KMS-11 (cell line): ENCODE measurements around the gene ARHGEF5.

Experiments
- H2AFZ ChIP-seq: fragments of 200-600 bp; sonication (generic); 2 replicates; pipeline ENCODE4 v1.6.1; 2016; ENCODE audit warnings: antibody characterized with exemption, mixed run types, low read depth
- H3K27ac ChIP-seq: fragments of 200-600 bp; sonication (generic); 2 replicates; pipeline ENCODE4 v1.6.1; 2016; ENCODE audit warnings: mild to moderate bottlenecking, mixed run types
- H3K27me3 ChIP-seq: fragments of 200-600 bp; sonication (generic); 2 replicates; pipeline ENCODE4 v1.6.1; 2017; ENCODE audit warnings: mild to moderate bottlenecking, low read depth, mixed run types, moderate library complexity; ENCODE audit not compliant: insufficient read depth
- H3K36me3 ChIP-seq: fragments of 200-600 bp; sonication (generic); 2 replicates; pipeline ENCODE4 v1.6.1; 2017; ENCODE audit warnings: mild to moderate bottlenecking, mixed run types; ENCODE audit not compliant: insufficient read depth
- H3K4me1 ChIP-seq: fragments of 200-600 bp; sonication (generic); 2 replicates; pipeline ENCODE4 v1.6.1; 2016; ENCODE audit warnings: mild to moderate bottlenecking, low read depth, mixed run types; ENCODE audit not compliant: poor library complexity, severe bottlenecking
- H3K4me2 ChIP-seq: fragments of 200-600 bp; sonication (generic); 2 replicates; pipeline ENCODE4 v1.7.0; 2016; ENCODE audit warnings: mild to moderate bottlenecking, mixed run types
- H3K4me3 ChIP-seq: fragments of 200-600 bp; sonication (generic); IDR thresholded peaks from 2 replicates; pipeline ENCODE4 v1.6.1; 2017; ENCODE audit warnings: low read depth, low read length, mixed read lengths; ENCODE audit not compliant: insufficient read depth
- H3K79me2 ChIP-seq: fragments of 200-600 bp; sonication (generic); 2 replicates; pipeline ENCODE4 v1.6.1; 2016; ENCODE audit warnings: low read depth, mixed run types; ENCODE audit not compliant: insufficient read depth
- H3K9ac ChIP-seq: fragments of 200-600 bp; sonication (generic); 2 replicates; pipeline ENCODE4 v1.6.1; 2016; ENCODE audit warnings: mild to moderate bottlenecking, mixed run types
- H4K20me1 ChIP-seq: fragments of 200-600 bp; sonication (generic); 2 replicates; pipeline ENCODE4 v1.6.1; 2016; ENCODE audit warnings: mild to moderate bottlenecking, mixed run types; ENCODE audit not compliant: insufficient read depth
- CTCF ChIP-seq: fragments of 200-600 bp; sonication (generic); conservative IDR thresholded peaks from 2 replicates; pipeline ENCODE4 v1.6.1; 2017; ENCODE audit warnings: low read depth, mild to moderate bottlenecking, antibody characterized with exemption, low read length, moderate library complexity, mixed read lengths

The ARHGEF5 gene

GRCh38 chr7:144407266-144407931 lies 52.2 kb downstream of the ARHGEF5 start:
- Histone ChIP-seq H2AFZ (no peak overlapping the region), H3K27ac (no peak overlapping the region), H4K20me1 (no peaks in the 10 kb centered on the region), H3K4me3 (no peak overlapping the region), H3K36me3 (no peaks in the 10 kb centered on the region), H3K79me2 (no peaks in the 10 kb centered on the region), H3K9ac (no peak overlapping the region), H3K4me2 (no peak overlapping the region), H3K4me1 (no peaks in the 10 kb centered on the region), H3K27me3 (no peaks in the 10 kb centered on the region)
- TF ChIP-seq CTCF: no peak

- H4K20me1 ChIP-seq: no peaks in the 10 kb centered on the region
- H3K4me1 ChIP-seq: no peaks in the 10 kb centered on the region
- H3K79me2 ChIP-seq: no peaks in the 10 kb centered on the region
- no peak overlapping the region for H2AFZ ChIP-seq
- no peak for TF ChIP-seq CTCF
- H3K27me3 ChIP-seq: no peaks in the 10 kb centered on the region
- H3K27ac ChIP-seq: no peak overlapping the region
- H3K4me3 ChIP-seq: no peak overlapping the region
- H3K36me3 ChIP-seq: no peaks in the 10 kb centered on the region
- H3K4me2 ChIP-seq: no peak overlapping the region
- no peak overlapping the region for H3K9ac ChIP-seq
Measured at GRCh38 chr7:144408121-144408520, 52.9 kb downstream of the ARHGEF5 start.

- Histone ChIP-seq H3K27me3 (no peaks in the 10 kb centered on the region), H2AFZ (no peak overlapping the region), H3K27ac (no peak overlapping the region), H3K79me2 (no peaks in the 10 kb centered on the region), H3K4me2 (no peak overlapping the region), H3K9ac (no peak overlapping the region), H4K20me1 (no peaks in the 10 kb centered on the region), H3K4me1 (no peaks in the 10 kb centered on the region), H3K4me3 (no peak overlapping the region), H3K36me3 (no peaks in the 10 kb centered on the region)
- no peak for TF ChIP-seq CTCF
Measured at GRCh38 chr7:144410441-144410840, 55.2 kb downstream of the ARHGEF5 start.

GRCh38 chr7:144414815-144415214 lies 59.6 kb downstream of the ARHGEF5 start:
- no peak for TF ChIP-seq CTCF

More at GRCh38 chr7:144414815-144415214, 59.6 kb downstream of the ARHGEF5 start:
- Histone ChIP-seq H3K9ac (no peak overlapping the region), H3K4me2 (no peak overlapping the region), H3K4me3 (no peak overlapping the region), H3K27ac (no peak overlapping the region), H2AFZ (no peak overlapping the region), H3K36me3 (no peaks in the 10 kb centered on the region), H3K4me1 (no peaks in the 10 kb centered on the region), H4K20me1 (no peaks in the 10 kb centered on the region), H3K27me3 (no peaks in the 10 kb centered on the region), H3K79me2 (no peaks in the 10 kb centered on the region)
